A549 (cell line): ENCODE measurements around the gene PROX2.

Experiments used
- BHLHE40 ChIP-seq: IDR thresholded peaks from 2 replicates; pipeline ENCODE4 v1.6.1; 2012; ENCODE audit warnings: low read depth, low read length, inconsistent platforms
- ELK1 ChIP-seq: fragments of 150-350 bp; IDR thresholded peaks from 2 replicates; pipeline ENCODE4 v1.6.1; 2014; ENCODE audit warnings: low read depth, mild to moderate bottlenecking, low read length
- KDM5A ChIP-seq: fragments of 200-600 bp; sonication (generic); IDR thresholded peaks from 2 replicates; pipeline ENCODE4 v1.6.1; 2016; ENCODE audit warnings: antibody characterized with exemption, mild to moderate bottlenecking
- PHF8 ChIP-seq: fragments of 200-600 bp; sonication (generic); IDR thresholded peaks from 2 replicates; pipeline ENCODE4 v1.6.1; 2016; ENCODE audit warnings: low read depth, mild to moderate bottlenecking, antibody characterized with exemption, moderate library complexity, borderline replicate concordance
- RCOR1 ChIP-seq: fragments of 150-350 bp; IDR thresholded peaks from 2 replicates; pipeline ENCODE4 v1.6.1; 2014; ENCODE audit warnings: antibody characterized with exemption, low read length, low read depth
- RNF2 ChIP-seq: fragments of 200-600 bp; sonication (generic); IDR thresholded peaks from 2 replicates; pipeline ENCODE4 v1.6.1; 2016; ENCODE audit warnings: low read depth, mild to moderate bottlenecking, antibody characterized with exemption, moderate library complexity, borderline replicate concordance
- TF ChIP-seq, protein P1 (sequence below): fragments of >200 bp; sonication (Bioruptor Twin); formaldehyde crosslinking; IDR thresholded peaks from 3 replicates; pipeline ENCODE4 v1.5.1; 2016
- TF ChIP-seq, protein P2 (sequence below): IDR thresholded peaks from 2 replicates; pipeline ENCODE4 v1.6.1; 2012; ENCODE audit warnings: low read depth, borderline replicate concordance

DNA sequence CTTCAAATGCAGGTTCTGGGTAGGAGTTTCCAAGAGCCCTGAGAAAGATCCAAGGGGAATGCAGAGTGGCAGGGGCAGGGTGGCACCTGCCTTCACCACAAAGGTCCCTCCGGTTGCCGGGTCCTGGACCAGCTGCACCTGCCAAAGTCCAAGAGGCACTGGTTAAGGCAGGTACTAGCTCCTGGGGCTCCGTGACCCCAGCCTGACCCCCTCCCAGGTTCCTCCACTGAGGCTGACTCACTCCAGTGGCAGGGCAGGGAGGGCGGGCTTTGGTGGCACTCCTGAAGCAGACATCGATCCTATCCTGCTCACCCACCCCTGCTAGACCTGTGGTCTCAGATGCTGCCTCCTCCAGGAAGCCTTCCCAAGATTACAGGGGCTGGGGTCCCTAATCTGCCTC, 35.8 kb upstream of the PROX2 start:
- TF ChIP-seq, protein P1, sequence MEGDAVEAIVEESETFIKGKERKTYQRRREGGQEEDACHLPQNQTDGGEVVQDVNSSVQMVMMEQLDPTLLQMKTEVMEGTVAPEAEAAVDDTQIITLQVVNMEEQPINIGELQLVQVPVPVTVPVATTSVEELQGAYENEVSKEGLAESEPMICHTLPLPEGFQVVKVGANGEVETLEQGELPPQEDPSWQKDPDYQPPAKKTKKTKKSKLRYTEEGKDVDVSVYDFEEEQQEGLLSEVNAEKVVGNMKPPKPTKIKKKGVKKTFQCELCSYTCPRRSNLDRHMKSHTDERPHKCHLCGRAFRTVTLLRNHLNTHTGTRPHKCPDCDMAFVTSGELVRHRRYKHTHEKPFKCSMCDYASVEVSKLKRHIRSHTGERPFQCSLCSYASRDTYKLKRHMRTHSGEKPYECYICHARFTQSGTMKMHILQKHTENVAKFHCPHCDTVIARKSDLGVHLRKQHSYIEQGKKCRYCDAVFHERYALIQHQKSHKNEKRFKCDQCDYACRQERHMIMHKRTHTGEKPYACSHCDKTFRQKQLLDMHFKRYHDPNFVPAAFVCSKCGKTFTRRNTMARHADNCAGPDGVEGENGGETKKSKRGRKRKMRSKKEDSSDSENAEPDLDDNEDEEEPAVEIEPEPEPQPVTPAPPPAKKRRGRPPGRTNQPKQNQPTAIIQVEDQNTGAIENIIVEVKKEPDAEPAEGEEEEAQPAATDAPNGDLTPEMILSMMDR: no peak
- TF ChIP-seq RCOR1 (no peak), ELK1 (no peak), KDM5A (no peak), PHF8 (no peak), RNF2 (no peak), BHLHE40 (no peak)
- TF ChIP-seq, protein P2, sequence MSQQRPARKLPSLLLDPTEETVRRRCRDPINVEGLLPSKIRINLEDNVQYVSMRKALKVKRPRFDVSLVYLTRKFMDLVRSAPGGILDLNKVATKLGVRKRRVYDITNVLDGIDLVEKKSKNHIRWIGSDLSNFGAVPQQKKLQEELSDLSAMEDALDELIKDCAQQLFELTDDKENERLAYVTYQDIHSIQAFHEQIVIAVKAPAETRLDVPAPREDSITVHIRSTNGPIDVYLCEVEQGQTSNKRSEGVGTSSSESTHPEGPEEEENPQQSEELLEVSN: no peak
